NB4 (cell line): Measurements from ENCODE around the gene MRTFA.

Experiments
- CTCF ChIP-seq: IDR thresholded peaks from one replicate; pipeline ENCODE4 v1.5.1; 2012; ENCODE audit warnings: low read depth, low read length
- MAX ChIP-seq: IDR thresholded peaks from 2 replicates; pipeline ENCODE4 v1.6.1; 2011; ENCODE audit warnings: low read depth, low read length
- MYC ChIP-seq: IDR thresholded peaks from 2 replicates; pipeline ENCODE4 v1.6.1; 2011; ENCODE audit warnings: low read depth, low read length
- POLR2A ChIP-seq: IDR thresholded peaks from 2 replicates; pipeline ENCODE4 v1.6.1; 2011; ENCODE audit warnings: mild to moderate bottlenecking; ENCODE audit not compliant: insufficient read length; ENCODE audit errors: extremely low read depth

- TF ChIP-seq CTCF (no peak), MYC (no peak), POLR2A (no peak), MAX (no peak)
Observed at GRCh38 chr22:40507491-40507890, 129.0 kb downstream of the MRTFA start.
